DND-41 (cell line): ENCODE data around the gene ADAMTS19.

Experiments
- ATAC-seq: fragments of 200-7000 bp; cut with Tn5 transposase; 3 replicates; pipeline ENCODE4 v1.9.1; 2021; ENCODE audit warnings: low read depth; ENCODE audit not compliant: insufficient read depth
- DNase-seq: peaks from one replicate; pipeline ENCODE4 v3.0.0-alpha.2; 2020
- H2AFZ ChIP-seq: 2 replicates; pipeline ENCODE4 v1.6.0; 2012; ENCODE audit warnings: low read depth, low read length
- H3K27ac ChIP-seq: 2 replicates; pipeline ENCODE4 v1.5.1; 2012; ENCODE audit warnings: low read length, inconsistent platforms
- H3K27me3 ChIP-seq: fragments of 200-600 bp; sonication (generic); 2 replicates; pipeline ENCODE4 v1.6.0; 2012; ENCODE audit warnings: low read length, mild to moderate bottlenecking, inconsistent platforms; ENCODE audit not compliant: insufficient read depth, poor library complexity
- H3K36me3 ChIP-seq: 2 replicates; pipeline ENCODE4 v1.5.1; 2012; ENCODE audit warnings: low read length, inconsistent platforms; ENCODE audit not compliant: insufficient read depth
- H3K4me1 ChIP-seq: 2 replicates; pipeline ENCODE4 v1.5.1; 2012; ENCODE audit warnings: mild to moderate bottlenecking, low read length; ENCODE audit not compliant: insufficient read depth
- H3K4me2 ChIP-seq: 2 replicates; pipeline ENCODE4 v1.6.0; 2012; ENCODE audit warnings: mild to moderate bottlenecking, moderate library complexity, low read length, inconsistent platforms; ENCODE audit not compliant: insufficient read depth
- H3K4me3 ChIP-seq, 2 experiments: fragments of 200-600 bp in 1 of 2; shearing (Covaris generic) in 1 of 2; 2 replicates each; pipeline ENCODE4 v1.5.1; 2012 to 2016; ENCODE audit warnings: inconsistent platforms in 2 of 2, low read length in 2 of 2, mild to moderate bottlenecking in 2 of 2, low read depth in 1 of 2, moderate library complexity in 1 of 2
- H3K79me2 ChIP-seq: 2 replicates; pipeline ENCODE4 v1.6.0; 2012; ENCODE audit warnings: low read length, inconsistent platforms; ENCODE audit not compliant: insufficient read depth
- H3K9ac ChIP-seq: 2 replicates; pipeline ENCODE4 v1.6.0; 2012; ENCODE audit warnings: low read depth, mild to moderate bottlenecking, inconsistent platforms, low read length, moderate library complexity
- H3K9me3 ChIP-seq: 2 replicates; pipeline ENCODE4 v1.5.1; 2012; ENCODE audit warnings: low read length, moderate library complexity, mild to moderate bottlenecking, inconsistent platforms; ENCODE audit not compliant: insufficient read depth, severe bottlenecking
- H4K20me1 ChIP-seq: 2 replicates; pipeline ENCODE4 v1.6.0; 2012; ENCODE audit warnings: low read length; ENCODE audit not compliant: insufficient read depth
- CTCF ChIP-seq: IDR thresholded peaks from 2 replicates; pipeline ENCODE4 v1.5.1; 2012; ENCODE audit warnings: borderline replicate concordance, low read length, moderate library complexity, mild to moderate bottlenecking; ENCODE audit not compliant: poor library complexity, severe bottlenecking; ENCODE audit errors: extremely low read depth
- EZH2 ChIP-seq: IDR thresholded peaks from 3 replicates; pipeline ENCODE4 v1.6.1; 2012; ENCODE audit warnings: borderline replicate concordance, low read depth, mild to moderate bottlenecking, moderate library complexity, low read length, inconsistent platforms; ENCODE audit not compliant: severe bottlenecking

The ADAMTS19 gene

GRCh38 chr5:129591508-129592160 lies 131.5 kb downstream of the ADAMTS19 start:
- H2AFZ ChIP-seq: no peak overlapping the region
- no peaks in the 10 kb centered on the region for H3K36me3 ChIP-seq
- H3K4me2 ChIP-seq: no peak overlapping the region
- H3K27me3 ChIP-seq: no peaks in the 10 kb centered on the region
- H4K20me1 ChIP-seq: no peaks in the 10 kb centered on the region
- H3K79me2 ChIP-seq: no peaks in the 10 kb centered on the region
- no peak for DNase-seq
- no peak for ATAC-seq
- no peak overlapping the region for H3K4me3 ChIP-seq
- H3K9me3 ChIP-seq: no peaks in the 10 kb centered on the region
- H3K4me1 ChIP-seq: no peaks in the 10 kb centered on the region
- no peak overlapping the region for H3K27ac ChIP-seq
- no peak for TF ChIP-seq EZH2
- no peak for TF ChIP-seq CTCF
- H3K9ac ChIP-seq: no peak overlapping the region

GRCh38 chr5:129593525-129593924 lies 133.4 kb downstream of the ADAMTS19 start:
- Histone ChIP-seq H3K79me2 (no peaks in the 10 kb centered on the region), H3K27ac (no peak overlapping the region), H4K20me1 (no peaks in the 10 kb centered on the region), H3K9me3 (no peaks in the 10 kb centered on the region), H3K9ac (no peak overlapping the region), H3K36me3 (no peaks in the 10 kb centered on the region), H3K27me3 (no peaks in the 10 kb centered on the region), H2AFZ (no peak overlapping the region), H3K4me3 (no peak overlapping the region), H3K4me2 (no peak overlapping the region), H3K4me1 (no peaks in the 10 kb centered on the region)
- no peak for DNase-seq
- no peak for TF ChIP-seq CTCF
- TF ChIP-seq EZH2: no peak
- ATAC-seq: no peak

- TF ChIP-seq CTCF (no peak), EZH2 (no peak)
- H3K9me3 ChIP-seq: no peaks in the 10 kb centered on the region
- DNase-seq (no peak), ATAC-seq (no peak)
- no peak overlapping the region for H3K4me3 ChIP-seq
- H3K79me2 ChIP-seq: no peaks in the 10 kb centered on the region
- no peak overlapping the region for H2AFZ ChIP-seq
- no peak overlapping the region for H3K9ac ChIP-seq
- no peak overlapping the region for H3K27ac ChIP-seq
- H4K20me1 ChIP-seq: no peaks in the 10 kb centered on the region
- H3K4me2 ChIP-seq: no peak overlapping the region
- no peaks in the 10 kb centered on the region for H3K27me3 ChIP-seq
- no peaks in the 10 kb centered on the region for H3K4me1 ChIP-seq
- no peaks in the 10 kb centered on the region for H3K36me3 ChIP-seq
Measured at GRCh38 chr5:129601576-129601975, 141.5 kb downstream of the ADAMTS19 start.
